K562 (cell line): ENCODE data around the gene C7orf57. TPM values are rescaled to one million over a fixed set of nuclear protein-coding genes. Genes with fewer than 3 reads are reported as not detected.

ENCODE experiments used
- ATAC-seq: fragments of 200-7000 bp; cut with Tn5 transposase; 3 replicates; pipeline ENCODE4 v1.9.1; 2020; ENCODE audit warnings: moderate library complexity
- BruUV-seq: library from RNA; stranded (reverse); fragments of 400-500 nt; replicated peaks from 2 replicates; lab custom pipeline; 2021; lab: Mats Ljungman, UMichigan
- CTCF ChIA-PET: fragments of 300-600 bp; formaldehyde crosslinking; extraction: SDS; loops from one replicate; lab custom pipeline; 2021; ENCODE audit warnings: low intra/inter-chr PET ratio; lab: Yijun Ruan, JAX
- POLR2A ChIA-PET: fragments of 300-600, 350-650 bp; sonication (Branson Sonifier 250); formaldehyde crosslinking; extraction: SDS; loops from one replicate; lab custom pipeline; 2021; ENCODE audit warnings: antibody characterized with exemption, inconsistent platforms; lab: Yijun Ruan, JAX
- DNase-seq, 4 experiments: peaks; one replicate each; pipeline versions ENCODE4 v3.0.0 to v3.0.0-alpha.2; 2011 to 2018; ENCODE audit warnings: low spot score in 3 of 4, mixed read lengths in 3 of 4; ENCODE audit errors: extremely low read depth in 1 of 4
- FAIRE-seq: peaks from 2 replicates; lab custom pipeline; 2011; peaks lifted over from hg19 to GRCh38; lab: Jason Lieb, UNC
- H2AFZ ChIP-seq: 2 replicates; pipeline ENCODE4 v1.6.0; 2011; ENCODE audit warnings: low read depth, low read length, control low read depth, inconsistent platforms
- H3K27ac ChIP-seq: fragments of 200-600 bp; 3 replicates; pipeline ENCODE4 v1.8.0; 2011; ENCODE audit warnings: low read depth, mild to moderate bottlenecking, control low read depth, inconsistent platforms, low read length, moderate library complexity, mixed read lengths; ENCODE audit errors: extremely low read depth
- H3K27me3 ChIP-seq, 2 experiments: fragments of 300-600 bp in 1 of 2; 2 replicates in 1 of 2; 3 replicates in 1 of 2; pipeline versions ENCODE4 v1.6.0 to v1.8.0; 2011; ENCODE audit warnings: inconsistent platforms in 2 of 2, low read length in 2 of 2, mild to moderate bottlenecking in 1 of 2, mixed read lengths in 1 of 2, moderate library complexity in 1 of 2; ENCODE audit not compliant: control insufficient read depth in 2 of 2, insufficient read depth in 2 of 2
- H3K36me3 ChIP-seq: fragments of 300-600 bp; 3 replicates; pipeline ENCODE4 v1.8.0; 2011; ENCODE audit warnings: mild to moderate bottlenecking, low read length, inconsistent platforms; ENCODE audit not compliant: control insufficient read depth, insufficient read depth
- H3K4me1 ChIP-seq, 2 experiments: fragments of 200-600 bp in 1 of 2; replicated peaks in 1 of 2; 2 replicates in 1 of 2; 3 replicates in 1 of 2; pipeline versions ENCODE4 v1.5.1 to v1.8.0; 2011; ENCODE audit warnings: inconsistent platforms in 2 of 2, low read length in 2 of 2, mild to moderate bottlenecking in 1 of 2, mixed read lengths in 1 of 2, moderate library complexity in 1 of 2; ENCODE audit not compliant: control insufficient read depth in 2 of 2, insufficient read depth in 2 of 2
- H3K4me2 ChIP-seq: 2 replicates; pipeline ENCODE4 v1.6.1; 2011; ENCODE audit warnings: low read length, control low read depth, inconsistent platforms, mixed read lengths; ENCODE audit not compliant: insufficient read depth
- H3K4me3 ChIP-seq: fragments of 200-600 bp; sonication (generic), shearing (Covaris generic); 2 replicates; pipeline ENCODE4 v1.5.1; 2016; ENCODE audit warnings: control low read depth, inconsistent platforms
- H3K79me2 ChIP-seq: fragments of 200-600 bp; 3 replicates; pipeline ENCODE4 v1.8.0; 2011; ENCODE audit warnings: low read length, inconsistent platforms; ENCODE audit not compliant: control insufficient read depth, insufficient read depth
- H3K9ac ChIP-seq, 2 experiments: 2 replicates each; pipeline versions ENCODE4 v1.6.0 to v1.6.1; 2011; ENCODE audit warnings: low read depth in 2 of 2, low read length in 2 of 2, control low read depth in 1 of 2, inconsistent platforms in 1 of 2, mild to moderate bottlenecking in 1 of 2, mixed read lengths in 1 of 2; ENCODE audit not compliant: insufficient read depth in 1 of 2
- H3K9me1 ChIP-seq: one replicate; pipeline ENCODE4 v1.6.0; 2011; ENCODE audit warnings: inconsistent platforms, mild to moderate bottlenecking, low read length, moderate library complexity; ENCODE audit not compliant: control insufficient read depth, insufficient read depth
- H3K9me3 ChIP-seq: replicated peaks from 2 replicates; pipeline ENCODE4 v1.5.1; 2011; ENCODE audit warnings: low read depth, low read length, inconsistent platforms; ENCODE audit not compliant: control insufficient read depth, insufficient read depth
- H4K20me1 ChIP-seq: replicated peaks from 2 replicates; pipeline ENCODE4 v1.6.1; 2011; ENCODE audit warnings: low read length, inconsistent platforms, mixed read lengths; ENCODE audit not compliant: control insufficient read depth, insufficient read depth
- CHD2 ChIP-seq: IDR thresholded peaks from 2 replicates; pipeline ENCODE4 v1.6.1; 2011; ENCODE audit warnings: low read depth, low read length
- ETV1 ChIP-seq: fragments of 450-650 bp; conservative IDR thresholded peaks from 2 replicates; pipeline ENCODE4 v1.6.1; 2016; ENCODE audit warnings: missing genetic modification characterization, control low read depth, low read depth, missing compliant biosample characterization
- FOSL1 ChIP-seq: fragments of 200-800 bp; sonication (Bioruptor generic); conservative IDR thresholded peaks from 2 replicates; pipeline ENCODE4 v1.6.1; 2016; ENCODE audit warnings: missing genetic modification characterization, missing compliant biosample characterization
- JUND ChIP-seq, 2 experiments: IDR thresholded peaks; 2 replicates in 1 of 2; 3 replicates in 1 of 2; pipeline ENCODE4 v1.6.1; 2011; ENCODE audit warnings: borderline replicate concordance in 2 of 2, low read depth in 2 of 2, low read length in 2 of 2, improper control_type of control experiment in 1 of 2, missing biosample characterization in 1 of 2, missing genetic modification characterization in 1 of 2, missing genetic modification reagents in 1 of 2
- MCM2 ChIP-seq: fragments of 450-650 bp; IDR thresholded peaks from 2 replicates; pipeline ENCODE4 v1.6.1; 2017; ENCODE audit warnings: low read depth, mild to moderate bottlenecking
- POLR2AphosphoS2 ChIP-seq: IDR thresholded peaks from 2 replicates; pipeline ENCODE4 v1.6.1; 2012; ENCODE audit warnings: low read length, improper control_type of control experiment
- PTTG1 ChIP-seq: fragments of 450-650 bp; IDR thresholded peaks from 2 replicates; pipeline ENCODE4 v1.6.1; 2016; ENCODE audit warnings: low read depth, mild to moderate bottlenecking, missing genetic modification characterization, missing compliant biosample characterization
- ZNF75A ChIP-seq: fragments of 450-650 bp; formaldehyde crosslinking; IDR thresholded peaks from 2 replicates; pipeline ENCODE4 v1.4.0; 2020; ENCODE audit warnings: mild to moderate bottlenecking
- ZZZ3 ChIP-seq: fragments of 450-650 bp; IDR thresholded peaks from 2 replicates; pipeline ENCODE4 v1.6.1; 2016; ENCODE audit warnings: antibody characterized with exemption, mild to moderate bottlenecking, moderate library complexity
- WGBS: fragments of 100-300 bp; shearing (Covaris generic); methylation state at CpG from one replicate; pipeline ENCODE4 v1.1.6; 2016; ENCODE audit warnings: low coverage, mixed read lengths; ENCODE audit not compliant: insufficient coverage; ENCODE audit errors: missing lambda C conversion rate; 5-methylcytosine and 5-hydroxymethylcytosine counted together
- in situ Hi-C: fragments of 300-500 bp; cut with MboI; formaldehyde crosslinking; loops from 4 replicates; pipeline ENCODE4 v1.15.0; 2018; ENCODE audit warnings: inconsistent platforms, mixed read lengths
- intact Hi-C: fragments of 100-400 bp; cut with micrococcal nuclease; formaldehyde crosslinking; loops from 2 replicates; pipeline ENCODE4 v1.14.2; 2022
- polyA plus RNA-seq, 8 experiments: library from polyadenylated mRNA; depleted of rRNA in 4 of 8; stranded (reverse) in 5 of 8; unstranded in 3 of 8; fragments of >200 nt; fragmentation: Nextera tagmentation in 2 of 8; fragmentation: Illumina TruSeq in 1 of 8; extraction: Ambion mirVana in 2 of 8; extraction: Trizol in 1 of 8; gene quantifications; 2 replicates each; pipeline versions ENCODE4 v1.2.1 to v1.2.3, GENCODE V29; 2011 to 2014; ENCODE audit warnings: inconsistent platforms in 1 of 8, missing spikeins in 1 of 8
- total RNA-seq, 7 experiments: library from RNA; depleted of rRNA in 6 of 7; stranded (reverse); fragments of >200 nt in 6 of 7; fragmentation: Illumina TruSeq in 2 of 7; extraction: Trizol in 2 of 7; gene quantifications; 2 replicates each; pipeline versions ENCODE4 v1.2.1 to v1.2.3, GENCODE V29; 2011 to 2021; ENCODE audit warnings: low replicate concordance in 1 of 7
- TF ChIP-seq, protein P1 (sequence below): fragments of 450-650 bp; IDR thresholded peaks from 2 replicates; pipeline ENCODE4 v1.6.1; 2017; ENCODE audit warnings: mild to moderate bottlenecking, moderate library complexity

The C7orf57 gene
- total and polyA plus RNA-seq, 9 of the 15 experiments (the other 6 are each of a cell fraction or from before 2014, with no cell fraction given): not detected

DNA sequence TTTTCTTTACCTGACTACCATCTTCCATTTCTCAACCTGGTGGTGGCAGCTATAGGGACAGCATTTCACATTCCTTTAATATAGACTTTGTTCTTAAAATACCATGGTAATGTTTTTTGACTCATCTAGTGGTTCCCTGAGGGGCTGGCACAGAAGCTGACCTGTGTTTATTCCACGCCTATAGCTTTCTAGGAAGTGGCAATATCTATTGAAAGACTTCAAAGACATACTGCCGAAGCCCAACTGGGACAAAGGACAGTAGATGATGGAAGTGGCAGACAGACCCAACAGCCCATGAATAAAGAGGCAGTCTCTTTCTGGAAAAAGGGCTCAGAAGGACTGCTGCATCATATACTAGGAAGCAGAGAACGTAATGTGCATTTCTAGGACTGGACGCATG, 17.7 kb upstream of the C7orf57 start:
- CTCF ChIA-PET: no interaction called here
- no peak overlapping the region for H3K4me2 ChIP-seq
- 10% methylated on average over 4 of the region's 4 CpGs for WGBS

DNA sequence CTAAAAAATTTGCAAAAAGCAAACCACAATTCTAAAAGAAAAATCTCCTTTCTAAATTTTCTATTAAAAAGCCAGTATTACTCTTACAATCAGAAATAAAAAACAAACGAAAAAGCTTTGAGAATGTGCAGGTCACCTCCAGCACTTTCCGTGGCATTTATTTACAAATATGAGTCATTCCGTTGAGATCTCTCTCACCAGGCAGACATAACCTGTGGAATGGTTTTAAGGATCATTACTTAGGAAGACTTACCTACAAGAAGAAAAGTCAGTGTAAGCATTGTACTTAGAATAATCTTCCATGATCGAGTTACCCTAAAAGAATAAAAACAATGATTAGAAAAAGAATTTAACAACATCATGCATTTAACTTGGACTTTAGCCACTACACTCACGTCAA, 9.7 kb upstream of the C7orf57 start:
- ATAC-seq: no peak
- CTCF ChIA-PET: no interaction called here
- in situ Hi-C loops (no loop called here), intact Hi-C loops (no loop called here)
- Histone ChIP-seq H3K27me3 (no peaks in the 10 kb centered on the region), H4K20me1 (no peaks in the 10 kb centered on the region), H3K4me2 (no peak overlapping the region), H3K4me1 (no peaks in the 10 kb centered on the region; a peak in 2 of 5 replicates), H3K9me3 (no peaks in the 10 kb centered on the region), H3K9ac (no peak overlapping the region), H3K27ac (no peak overlapping the region), H3K4me3 (no peak overlapping the region), H3K36me3 (no peaks in the 10 kb centered on the region), H3K9me1 (no peaks in the 10 kb centered on the region), H2AFZ (no peak overlapping the region), H3K79me2 (no peaks in the 10 kb centered on the region)
- 2% methylated on average over 5 of the region's 5 CpGs for WGBS
- POLR2A ChIA-PET: no interaction called here
- TF ChIP-seq CHD2: no peak
- TF ChIP-seq, protein P1, sequence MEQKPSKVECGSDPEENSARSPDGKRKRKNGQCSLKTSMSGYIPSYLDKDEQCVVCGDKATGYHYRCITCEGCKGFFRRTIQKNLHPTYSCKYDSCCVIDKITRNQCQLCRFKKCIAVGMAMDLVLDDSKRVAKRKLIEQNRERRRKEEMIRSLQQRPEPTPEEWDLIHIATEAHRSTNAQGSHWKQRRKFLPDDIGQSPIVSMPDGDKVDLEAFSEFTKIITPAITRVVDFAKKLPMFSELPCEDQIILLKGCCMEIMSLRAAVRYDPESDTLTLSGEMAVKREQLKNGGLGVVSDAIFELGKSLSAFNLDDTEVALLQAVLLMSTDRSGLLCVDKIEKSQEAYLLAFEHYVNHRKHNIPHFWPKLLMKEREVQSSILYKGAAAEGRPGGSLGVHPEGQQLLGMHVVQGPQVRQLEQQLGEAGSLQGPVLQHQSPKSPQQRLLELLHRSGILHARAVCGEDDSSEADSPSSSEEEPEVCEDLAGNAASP: no peak
- peak; percentile 20; the same call in 1 of the 2 replicates for TF ChIP-seq JUND (IDR thresholded peaks at IDR 0.05; ENCODE audit: borderline replicate concordance, low read depth, low read length)
- no peak for TF ChIP-seq JUND (tag; IDR thresholded peaks at IDR 0.05; ENCODE audit: borderline replicate concordance, low read depth, low read length)
- TF ChIP-seq MCM2: no peak
- TF ChIP-seq FOSL1 (tag): peak; percentile 41; the same call in 1 of the 2 replicates
- TF ChIP-seq ETV1: no peak
- no peak for FAIRE-seq
- BruUV-seq: no TSS peak
- DNase-seq: no peak

More for the DNA sequence above, 17.7 kb upstream of the C7orf57 start:
- Histone ChIP-seq H3K27ac (no peak overlapping the region), H3K4me3 (no peak overlapping the region), H3K9me3 (no peaks in the 10 kb centered on the region), H2AFZ (no peak overlapping the region), H3K9me1 (no peaks in the 10 kb centered on the region), H3K9ac (no peak overlapping the region), H3K27me3 (no peaks in the 10 kb centered on the region), H3K4me1 (no peaks in the 10 kb centered on the region), H3K36me3 (no peaks in the 10 kb centered on the region), H4K20me1 (no peaks in the 10 kb centered on the region), H3K79me2 (no peaks in the 10 kb centered on the region)
- no TSS peak for BruUV-seq
- no peak for FAIRE-seq
- no peak for ATAC-seq
- TF ChIP-seq POLR2AphosphoS2: no peak
- TF ChIP-seq ZZZ3: no peak
- no peak for TF ChIP-seq ZNF75A (CRISPR knock-in tag)
- no peak for TF ChIP-seq PTTG1 (tag)
- in situ Hi-C loops: no loop called here
- intact Hi-C loops: no loop called here
- no peak for DNase-seq
- POLR2A ChIA-PET: interaction anchor here (0.7 kb wide), 1 partner anchor 1194 kb away, joined by 4 read pairs; no protein-coding TSS in a partner anchor
